Panc1 (cell line): Measurements from ENCODE around the gene ENTPD3.

Experiments
- CTCF ChIP-seq: fragments of 450-650 bp; IDR thresholded peaks from 2 replicates; pipeline ENCODE4 v1.5.1; 2017; ENCODE audit warnings: mild to moderate bottlenecking
- POLR2AphosphoS5 ChIP-seq: IDR thresholded peaks from 2 replicates; pipeline ENCODE4 v1.6.1; 2012; ENCODE audit warnings: mild to moderate bottlenecking, low read depth, low read length, moderate library complexity
- REST ChIP-seq, 2 experiments: IDR thresholded peaks; 2 replicates each; pipeline ENCODE4 v1.6.1; 2011 to 2012; ENCODE audit warnings: low read depth in 2 of 2, control low read depth in 1 of 2, low read length in 1 of 2, mild to moderate bottlenecking in 1 of 2, moderate library complexity in 1 of 2; ENCODE audit not compliant: insufficient read depth in 1 of 2
- SIN3A ChIP-seq: IDR thresholded peaks from 2 replicates; pipeline ENCODE4 v1.6.1; 2012; ENCODE audit warnings: low read depth, mild to moderate bottlenecking, low read length, moderate library complexity, borderline replicate concordance; ENCODE audit not compliant: insufficient read depth

- TF ChIP-seq CTCF (no peak), POLR2AphosphoS5 (no peak), SIN3A (no peak), REST (IDR thresholded peaks at IDR 0.05; ENCODE audit: insufficient read depth in 1 of 2, low read depth in 2 of 2, low read length in 1 of 2) (no peak)
These were observed 81.0 kb downstream of the ENTPD3 start for GRCh38 chr3:40468018-40468417.
